HepG2 (cell line): Measurements from ENCODE around the gene SCGB2A2. TPM values are rescaled to one million over a fixed set of nuclear protein-coding genes. Genes with fewer than 3 reads are reported as not detected.

Experiments used
- ATAC-seq: fragments of 200-7000 bp; cut with Tn5 transposase; 3 replicates; pipeline ENCODE4 v1.9.1; 2020; ENCODE audit warnings: mild to moderate bottlenecking, moderate library complexity
- Bru-seq: library from RNA; stranded (reverse); fragments of 400-500 nt; gene quantifications from one replicate; lab custom pipeline; 2021; lab: Mats Ljungman, UMichigan
- BruChase-seq, 2 experiments: library from RNA; stranded (reverse); fragments of 400-500 nt; gene quantifications; one replicate each; lab custom pipeline; 2021; lab: Mats Ljungman, UMichigan
- BruUV-seq: library from RNA; stranded (reverse); fragments of 400-500 nt; replicated peaks from 2 replicates; lab custom pipeline; 2021; lab: Mats Ljungman, UMichigan
- CTCF ChIA-PET: fragments of 300-600 bp; formaldehyde crosslinking; extraction: SDS; loops from one replicate; lab custom pipeline; 2021; ENCODE audit warnings: low total read pairs, inconsistent platforms, low intra/inter-chr PET ratio; lab: Yijun Ruan, JAX
- POLR2A ChIA-PET: fragments of 350-600 bp; sonication (Branson Sonifier 250); formaldehyde crosslinking; loops from one replicate; lab custom pipeline; 2020; ENCODE audit warnings: antibody characterized with exemption, inconsistent platforms; lab: Yijun Ruan, JAX
- DNase-seq: peaks from one replicate; pipeline ENCODE4 v3.0.0-alpha.2; 2015; ENCODE audit warnings: low spot score
- FAIRE-seq: peaks from 3 replicates; lab custom pipeline; 2011; peaks lifted over from hg19 to GRCh38; lab: Jason Lieb, UNC
- H2AFZ ChIP-seq: one replicate; pipeline ENCODE4 v1.6.1; 2011; ENCODE audit warnings: low read length, inconsistent platforms
- H3K27ac ChIP-seq: fragments of 300-600 bp; 3 replicates; pipeline ENCODE4 v1.8.0; 2011; ENCODE audit warnings: mixed run types, mild to moderate bottlenecking, mixed read lengths, low read length, inconsistent platforms; ENCODE audit not compliant: insufficient read depth; ENCODE audit errors: extremely low read length
- H3K27me3 ChIP-seq, 2 experiments: fragments of 200-600 bp in 1 of 2; 2 replicates in 1 of 2; 3 replicates in 1 of 2; pipeline versions ENCODE4 v1.6.0 to v1.8.0; 2011; ENCODE audit warnings: low read length in 2 of 2, mild to moderate bottlenecking in 2 of 2, moderate library complexity in 2 of 2, inconsistent platforms in 1 of 2; ENCODE audit not compliant: insufficient read depth in 2 of 2, control insufficient read depth in 1 of 2
- H3K36me3 ChIP-seq, 2 experiments: fragments of 200-600 bp in 1 of 2; replicated peaks in 1 of 2; 2 replicates in 1 of 2; 3 replicates in 1 of 2; pipeline versions ENCODE4 v1.5.1 to v1.8.0; 2011; ENCODE audit warnings: low read length in 2 of 2, inconsistent platforms in 1 of 2; ENCODE audit not compliant: insufficient read depth in 2 of 2, control insufficient read depth in 1 of 2
- H3K4me1 ChIP-seq: 2 replicates; pipeline ENCODE4 v1.5.1; 2012; ENCODE audit warnings: low read length, inconsistent platforms; ENCODE audit not compliant: insufficient read depth
- H3K4me2 ChIP-seq: 2 replicates; pipeline ENCODE4 v1.6.0; 2011; ENCODE audit warnings: low read depth, low read length, inconsistent platforms
- H3K4me3 ChIP-seq, 3 experiments: fragments of 200-600 bp in 1 of 3; sonication (generic), shearing (Covaris generic) in 1 of 3; replicated peaks in 1 of 3; 2 replicates each; pipeline ENCODE4 v1.5.1; 2011 to 2016; ENCODE audit warnings: low read length in 3 of 3, inconsistent platforms in 2 of 3, low read depth in 2 of 3, mild to moderate bottlenecking in 2 of 3, control low read depth in 1 of 3, mixed read lengths in 1 of 3; ENCODE audit not compliant: insufficient read depth in 1 of 3
- H3K79me2 ChIP-seq: one replicate; pipeline ENCODE4 v1.6.1; 2011; ENCODE audit warnings: low read length, inconsistent platforms; ENCODE audit not compliant: insufficient read depth
- H3K9ac ChIP-seq: 2 replicates; pipeline ENCODE4 v1.6.0; 2011; ENCODE audit warnings: mild to moderate bottlenecking, low read depth, low read length, inconsistent platforms; ENCODE audit not compliant: insufficient read depth
- H3K9me3 ChIP-seq: 2 replicates; pipeline ENCODE4 v1.5.1; 2012; ENCODE audit warnings: mild to moderate bottlenecking, low read length
- H4K20me1 ChIP-seq: 2 replicates; pipeline ENCODE4 v1.6.0; 2011; ENCODE audit warnings: inconsistent platforms, mild to moderate bottlenecking, low read length, moderate library complexity; ENCODE audit not compliant: insufficient read depth
- CTCF ChIP-seq: sonication (generic); formaldehyde crosslinking; IDR thresholded peaks from 2 replicates; pipeline ENCODE4 v1.5.0; 2020; ENCODE audit warnings: mild to moderate bottlenecking, missing genetic modification reagents, moderate library complexity
- MIER2 ChIP-seq: IDR thresholded peaks from 2 replicates; pipeline ENCODE4 v1.6.1; 2016; ENCODE audit warnings: missing biosample characterization, missing genetic modification reagents
- RAD21 ChIP-seq: fragments of 450-650 bp; formaldehyde crosslinking; IDR thresholded peaks from 2 replicates; pipeline ENCODE4 v1.5.0; 2020; ENCODE audit warnings: mild to moderate bottlenecking
- REST ChIP-seq, 2 experiments: IDR thresholded peaks; 2 replicates each; pipeline ENCODE4 v1.6.1; 2011 to 2012; ENCODE audit warnings: low read length in 2 of 2, borderline replicate concordance in 1 of 2, low read depth in 1 of 2, mild to moderate bottlenecking in 1 of 2, moderate library complexity in 1 of 2
- SMC3 ChIP-seq: IDR thresholded peaks from 2 replicates; pipeline ENCODE4 v1.6.1; 2011; ENCODE audit warnings: low read length, improper control_type of control experiment
- STAG1 ChIP-seq: sonication (generic); formaldehyde crosslinking; IDR thresholded peaks from 2 replicates; pipeline ENCODE4 v1.4.0; 2020; ENCODE audit warnings: missing genetic modification reagents
- ZNF263 ChIP-seq: sonication (generic); formaldehyde crosslinking; IDR thresholded peaks from 2 replicates; pipeline ENCODE4 v1.4.0; 2020; ENCODE audit warnings: missing genetic modification reagents
- ZNF3 ChIP-seq: IDR thresholded peaks from 2 replicates; pipeline ENCODE4 v1.7.0; 2017; ENCODE audit warnings: inconsistent platforms
- WGBS: methylation state at CpG from one replicate; pipeline ENCODE4 v1.1.6; 2017; ENCODE audit warnings: low lambda C conversion rate; 5-methylcytosine and 5-hydroxymethylcytosine counted together
- in situ Hi-C: cut with HindIII; loops from 2 replicates; pipeline ENCODE4 v1.10.0; 2017; ENCODE audit warnings: low pct_unique_long_range_greater_than_20kb; ENCODE audit not compliant: extremely low pct_ligation_motif_present
- intact Hi-C: fragments of 100-400 bp; cut with micrococcal nuclease; formaldehyde crosslinking; loops from one replicate; pipeline ENCODE4 v1.10.0; 2022; ENCODE audit not compliant: unreplicated experiment
- long read RNA-seq, 2 experiments: library from RNA in 1 of 2; library from polyadenylated mRNA in 1 of 2; stranded (forward) in 1 of 2; unstranded in 1 of 2; transcript quantifications; one replicate each; pipeline ENCODE4 v2.0.0, GENCODE V29; 2019 to 2022
- polyA minus RNA-seq, 3 experiments: library from RNA; depleted of rRNA, polyadenylated mRNA; stranded (reverse); fragments of >200 nt; gene quantifications; 2 replicates each; pipeline ENCODE4 v1.2.3, GENCODE V29; 2011; ENCODE audit warnings: low replicate concordance in 1 of 3
- polyA plus RNA-seq, 8 experiments: library from polyadenylated mRNA; depleted of rRNA in 3 of 8; stranded (reverse) in 7 of 8; unstranded in 1 of 8; fragments of >200 nt; fragmentation: Illumina TruSeq in 4 of 8; extraction: Trizol in 4 of 8; gene quantifications; 2 replicates each; pipeline versions ENCODE4 v1.2.1 to v1.2.3, GENCODE V29; 2011 to 2016; ENCODE audit warnings: low read depth in 4 of 8, missing spikeins in 1 of 8, mixed read lengths in 1 of 8; ENCODE audit not compliant: insufficient read depth in 1 of 8
- total RNA-seq, 5 experiments: library from RNA; depleted of rRNA; stranded (reverse); fragments of >200 nt; fragmentation: Illumina TruSeq; extraction: Trizol; gene quantifications; 2 replicates each; pipeline ENCODE4 v1.2.3, GENCODE V29; 2016; ENCODE audit warnings: low read depth in 1 of 5
- TF ChIP-seq, protein P1 (sequence below): sonication (generic); formaldehyde crosslinking; IDR thresholded peaks from 2 replicates; pipeline ENCODE4 v1.5.0; 2020; ENCODE audit warnings: mild to moderate bottlenecking, missing genetic modification reagents, borderline replicate concordance

The SCGB2A2 gene
- total RNA-seq (2016; rRNA removed; fragmentation: Illumina TruSeq; extraction: Trizol) (not detected in 2 replicates), polyA plus RNA-seq (2011; rRNA removed) (0.12 and 0.40 TPM in 2 replicates), polyA minus RNA-seq (2011; rRNA and poly(A)+ RNA removed; ENCODE audit: low replicate concordance) (not detected in 2 replicates), Bru-seq, nascent RNA (not detected), BruChase-seq, experiment 1, labeled RNA remaining after a 6-hour chase (not detected), BruChase-seq, experiment 2, labeled RNA remaining after a 2-hour chase (not detected)
- total RNA-seq (2016; cell fraction: cytosol; rRNA removed; fragmentation: Illumina TruSeq; extraction: Trizol; ENCODE audit: low read depth) = not detected in 2 replicates
- not detected in 2 replicates for total RNA-seq (2016; cell fraction: insoluble cytoplasmic fraction; rRNA removed; fragmentation: Illumina TruSeq; extraction: Trizol)
- total RNA-seq (2016; cell fraction: membrane; rRNA removed; fragmentation: Illumina TruSeq; extraction: Trizol) = not detected in 2 replicates
- not detected in 2 replicates for total RNA-seq (2016; cell fraction: nucleus; rRNA removed; fragmentation: Illumina TruSeq; extraction: Trizol)
- not detected in 2 replicates for polyA plus RNA-seq (2011; cell fraction: cytosol; rRNA removed)
- polyA plus RNA-seq (2011; cell fraction: nucleus; rRNA removed) = not detected in 2 replicates
- not detected in 2 replicates for polyA plus RNA-seq (2012)
- not detected in 2 replicates for polyA plus RNA-seq (2016; cell fraction: cytosol; fragmentation: Illumina TruSeq; extraction: Trizol; ENCODE audit: low read depth)
- not detected in 2 replicates for polyA plus RNA-seq (2016; cell fraction: insoluble cytoplasmic fraction; fragmentation: Illumina TruSeq; extraction: Trizol; ENCODE audit: low read depth)
- polyA plus RNA-seq (2016; cell fraction: membrane; fragmentation: Illumina TruSeq; extraction: Trizol; ENCODE audit: low read depth) = not detected in 2 replicates
- not detected in 2 replicates for polyA plus RNA-seq (2016; cell fraction: nucleus; fragmentation: Illumina TruSeq; extraction: Trizol; ENCODE audit: insufficient read depth, low read depth)
- not detected in 2 replicates for polyA minus RNA-seq (2011; cell fraction: cytosol; rRNA and poly(A)+ RNA removed)
- polyA minus RNA-seq (2011; cell fraction: nucleus; rRNA and poly(A)+ RNA removed) = not detected in 2 replicates
- long read RNA-seq, experiment 1 = 0 reads
- long read RNA-seq, experiment 2 = 0 reads

- Histone ChIP-seq H4K20me1 (no peaks in the 10 kb centered on the region), H3K9me3 (no peaks in the 10 kb centered on the region), H3K4me1 (peaks cover 41% of the 10 kb centered on the region), H3K27me3 (peaks cover 2 to 8% of the 10 kb centered on the region in 2 experiments; a peak in 2 of 5 replicates), H3K36me3 (no peaks in the 10 kb centered on the region), H2AFZ (no peak within 1 kb of the TSS), H3K9ac (no peak within 1 kb of the TSS), H3K4me3 (no peak within 1 kb of the TSS), H3K27ac (no peak within 1 kb of the TSS), H3K4me2 (no peak within 1 kb of the TSS), H3K79me2 (no peaks in the 10 kb centered on the region)
- BruUV-seq = no TSS peak
- CTCF ChIA-PET = interaction anchor here (0.7 to 1.7 kb wide), 2 partner anchors 24 to 52 kb away, joined by 4 to 9 read pairs; no protein-coding TSS in a partner anchor
- DNase-seq (no peak), ATAC-seq (peak; percentile 79), FAIRE-seq (no peak)
- in situ Hi-C loops = no loop called here
- intact Hi-C loops = loop anchor here (1.0 kb wide), 1 partner anchor 24 kb away; no protein-coding TSS in a partner anchor
- POLR2A ChIA-PET = no interaction called here
- WGBS = 15% methylated on average over 4 of the region's 10 CpGs
- TF ChIP-seq STAG1 (CRISPR knock-in tag) (peak; percentile 76), SMC3 (peak; percentile 81), CTCF (CRISPR knock-in tag) (peak; percentile 58), REST (IDR thresholded peaks at IDR 0.05; ENCODE audit: borderline replicate concordance in 1 of 2, low read depth in 1 of 2, low read length in 2 of 2) (0 out of 4 replicates have a peak, but pooled peaks of 1 of the 2 experiments have one; percentile 14), MIER2 (peak; percentile 24; the same call in 1 of the 2 replicates), RAD21 (peak; percentile 69), ZNF263 (CRISPR knock-in tag) (no peak), ZNF3 (CRISPR knock-in tag) (no peak)
- TF ChIP-seq, protein P1, sequence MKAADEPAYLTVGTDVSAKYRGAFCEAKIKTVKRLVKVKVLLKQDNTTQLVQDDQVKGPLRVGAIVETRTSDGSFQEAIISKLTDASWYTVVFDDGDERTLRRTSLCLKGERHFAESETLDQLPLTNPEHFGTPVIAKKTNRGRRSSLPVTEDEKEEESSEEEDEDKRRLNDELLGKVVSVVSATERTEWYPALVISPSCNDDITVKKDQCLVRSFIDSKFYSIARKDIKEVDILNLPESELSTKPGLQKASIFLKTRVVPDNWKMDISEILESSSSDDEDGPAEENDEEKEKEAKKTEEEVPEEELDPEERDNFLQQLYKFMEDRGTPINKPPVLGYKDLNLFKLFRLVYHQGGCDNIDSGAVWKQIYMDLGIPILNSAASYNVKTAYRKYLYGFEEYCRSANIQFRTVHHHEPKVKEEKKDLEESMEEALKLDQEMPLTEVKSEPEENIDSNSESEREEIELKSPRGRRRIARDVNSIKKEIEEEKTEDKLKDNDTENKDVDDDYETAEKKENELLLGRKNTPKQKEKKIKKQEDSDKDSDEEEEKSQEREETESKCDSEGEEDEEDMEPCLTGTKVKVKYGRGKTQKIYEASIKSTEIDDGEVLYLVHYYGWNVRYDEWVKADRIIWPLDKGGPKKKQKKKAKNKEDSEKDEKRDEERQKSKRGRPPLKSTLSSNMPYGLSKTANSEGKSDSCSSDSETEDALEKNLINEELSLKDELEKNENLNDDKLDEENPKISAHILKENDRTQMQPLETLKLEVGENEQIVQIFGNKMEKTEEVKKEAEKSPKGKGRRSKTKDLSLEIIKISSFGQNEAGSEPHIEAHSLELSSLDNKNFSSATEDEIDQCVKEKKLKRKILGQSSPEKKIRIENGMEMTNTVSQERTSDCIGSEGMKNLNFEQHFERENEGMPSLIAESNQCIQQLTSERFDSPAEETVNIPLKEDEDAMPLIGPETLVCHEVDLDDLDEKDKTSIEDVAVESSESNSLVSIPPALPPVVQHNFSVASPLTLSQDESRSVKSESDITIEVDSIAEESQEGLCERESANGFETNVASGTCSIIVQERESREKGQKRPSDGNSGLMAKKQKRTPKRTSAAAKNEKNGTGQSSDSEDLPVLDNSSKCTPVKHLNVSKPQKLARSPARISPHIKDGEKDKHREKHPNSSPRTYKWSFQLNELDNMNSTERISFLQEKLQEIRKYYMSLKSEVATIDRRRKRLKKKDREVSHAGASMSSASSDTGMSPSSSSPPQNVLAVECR = no peak
These were observed at the start of gene SCGB2A2 for GRCh38 chr11:62269654-62270278. Gene SCGB2A2 (plus strand): TSS chr11:62270158. CDS start chr11:62270217, 59 bp downstream.
